ENCODE results near the gene ZNF343.

- TF ChIP-seq, protein P1, sequence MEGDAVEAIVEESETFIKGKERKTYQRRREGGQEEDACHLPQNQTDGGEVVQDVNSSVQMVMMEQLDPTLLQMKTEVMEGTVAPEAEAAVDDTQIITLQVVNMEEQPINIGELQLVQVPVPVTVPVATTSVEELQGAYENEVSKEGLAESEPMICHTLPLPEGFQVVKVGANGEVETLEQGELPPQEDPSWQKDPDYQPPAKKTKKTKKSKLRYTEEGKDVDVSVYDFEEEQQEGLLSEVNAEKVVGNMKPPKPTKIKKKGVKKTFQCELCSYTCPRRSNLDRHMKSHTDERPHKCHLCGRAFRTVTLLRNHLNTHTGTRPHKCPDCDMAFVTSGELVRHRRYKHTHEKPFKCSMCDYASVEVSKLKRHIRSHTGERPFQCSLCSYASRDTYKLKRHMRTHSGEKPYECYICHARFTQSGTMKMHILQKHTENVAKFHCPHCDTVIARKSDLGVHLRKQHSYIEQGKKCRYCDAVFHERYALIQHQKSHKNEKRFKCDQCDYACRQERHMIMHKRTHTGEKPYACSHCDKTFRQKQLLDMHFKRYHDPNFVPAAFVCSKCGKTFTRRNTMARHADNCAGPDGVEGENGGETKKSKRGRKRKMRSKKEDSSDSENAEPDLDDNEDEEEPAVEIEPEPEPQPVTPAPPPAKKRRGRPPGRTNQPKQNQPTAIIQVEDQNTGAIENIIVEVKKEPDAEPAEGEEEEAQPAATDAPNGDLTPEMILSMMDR (IDR thresholded peaks at IDR 0.05), result no peak
- no peak for TF ChIP-seq POLR2A (IDR thresholded peaks at IDR 0.05)
Measured at GRCh38 chr20:2519115-2519809, 10.5 kb upstream of the ZNF343 start.
